Ishikawa (cell line): ENCODE measurements around the gene TCF7L2.

Source experiments
- CEBPB ChIP-seq: IDR thresholded peaks from 2 replicates; pipeline ENCODE4 v1.6.1; 2012
- CREB1 ChIP-seq: IDR thresholded peaks from 2 replicates; pipeline ENCODE4 v1.6.1; 2012; ENCODE audit warnings: low read depth
- EGR1 ChIP-seq: IDR thresholded peaks from 2 replicates; pipeline ENCODE4 v1.6.1; 2012
- EP300 ChIP-seq: IDR thresholded peaks from 2 replicates; pipeline ENCODE4 v1.6.1; 2012; ENCODE audit warnings: borderline replicate concordance
- FOXM1 ChIP-seq: IDR thresholded peaks from 2 replicates; pipeline ENCODE4 v1.6.1; 2012; ENCODE audit warnings: low read depth, borderline replicate concordance
- MAX ChIP-seq: IDR thresholded peaks from 2 replicates; pipeline ENCODE4 v1.6.1; 2012
- NFIC ChIP-seq: IDR thresholded peaks from 2 replicates; pipeline ENCODE4 v1.6.1; 2012
- RAD21 ChIP-seq: IDR thresholded peaks from 2 replicates; pipeline ENCODE4 v1.6.1; 2012; ENCODE audit warnings: low read depth
- REST ChIP-seq: IDR thresholded peaks from 2 replicates; pipeline ENCODE4 v1.6.1; 2012; ENCODE audit warnings: low read depth, mild to moderate bottlenecking
- TAF1 ChIP-seq: IDR thresholded peaks from 2 replicates; pipeline ENCODE4 v1.6.1; 2012; ENCODE audit warnings: low read depth, mild to moderate bottlenecking
- TCF12 ChIP-seq: IDR thresholded peaks from 2 replicates; pipeline ENCODE4 v1.6.1; 2012; ENCODE audit warnings: low read depth
- TEAD4 ChIP-seq: IDR thresholded peaks from 2 replicates; pipeline ENCODE4 v1.6.1; 2012
- USF1 ChIP-seq: IDR thresholded peaks from 2 replicates; pipeline ENCODE4 v1.6.1; 2012
- YY1 ChIP-seq: IDR thresholded peaks from 2 replicates; pipeline ENCODE4 v1.6.1; 2012; ENCODE audit warnings: low read depth
- ZBTB7A ChIP-seq: IDR thresholded peaks from 2 replicates; pipeline ENCODE4 v1.6.1; 2012; ENCODE audit warnings: low read depth

Gene TCF7L2

GRCh38 chr10:113001599-113002448, 51.8 kb downstream of the TCF7L2 start:
- TF ChIP-seq ZBTB7A (no peak), MAX (no peak), RAD21 (no peak), EP300 (no peak), CEBPB (no peak), TEAD4 (no peak), FOXM1 (no peak), YY1 (no peak), TCF12 (no peak), USF1 (no peak), TAF1 (no peak), REST (no peak), NFIC (no peak), EGR1 (no peak)

GRCh38 chr10:113002449-113002777, 52.4 kb downstream of the TCF7L2 start:
- TF ChIP-seq FOXM1 (no peak), CREB1 (no peak), USF1 (no peak), YY1 (no peak), TCF12 (no peak), CEBPB (no peak), NFIC (no peak), EGR1 (no peak), REST (no peak), RAD21 (no peak), TEAD4 (no peak), MAX (no peak), TAF1 (no peak), EP300 (no peak), ZBTB7A (no peak)

GRCh38 chr10:113003052-113003451, 53.0 kb downstream of the TCF7L2 start:
- TF ChIP-seq USF1, result no peak
- no peak for TF ChIP-seq EP300
- TF ChIP-seq TAF1, result no peak
- TF ChIP-seq CEBPB, result no peak
- TF ChIP-seq FOXM1, result no peak
- TF ChIP-seq TEAD4, result no peak
- no peak for TF ChIP-seq CREB1
- TF ChIP-seq MAX, result no peak
- no peak for TF ChIP-seq TCF12
- TF ChIP-seq ZBTB7A, result no peak

- TF ChIP-seq RAD21 (no peak), ZBTB7A (no peak), CEBPB (no peak)
These were observed 54.1 kb downstream of the TCF7L2 start for GRCh38 chr10:113004069-113004618.

- TF ChIP-seq YY1 (no peak), CEBPB (no peak), ZBTB7A (no peak), CREB1 (no peak), FOXM1 (no peak)
These were observed 55.3 kb downstream of the TCF7L2 start for GRCh38 chr10:113005380-113005779.
